ENCODE measurements around the gene TRIM58.

Gene TRIM58

GRCh38 chr1:247857069-247857984, at the start of gene TRIM58:
TRIM58 (plus strand) TSS chr1:247857187; CDS start chr1:247857247, 60 bp downstream.
- peak; percentile 43 for DNase-seq (ENCODE audit: low read depth)

GRCh38 chr1:247812637-247813036, 44.4 kb upstream of the TRIM58 start:
- DNase-seq (ENCODE audit: low read depth) = no peak

- DNase-seq (ENCODE audit: low read depth) = no peak
Measured at GRCh38 chr1:247822060-247822459, 34.9 kb upstream of the TRIM58 start.

- DNase-seq (ENCODE audit: low read depth) = no peak
Measured at GRCh38 chr1:247824023-247824422, 33.0 kb upstream of the TRIM58 start, which contains the start of gene OR14A16. OR14A16 (minus strand) TSS chr1:247824119; CDS start chr1:247815729, 8,390 bp downstream.

- no peak for DNase-seq (ENCODE audit: low read depth)
Measured at GRCh38 chr1:247825362-247825761, 31.6 kb upstream of the TRIM58 start.

- DNase-seq (ENCODE audit: low read depth) = no peak
Measured at GRCh38 chr1:247829656-247830055, 27.3 kb upstream of the TRIM58 start.

GRCh38 chr1:247833601-247834000, 23.4 kb upstream of the TRIM58 start:
- DNase-seq (ENCODE audit: low read depth) = no peak

- DNase-seq (ENCODE audit: low read depth) = no peak
Measured at GRCh38 chr1:247840818-247841217, 16.2 kb upstream of the TRIM58 start.

- no peak for DNase-seq (ENCODE audit: low read depth)
Measured at GRCh38 chr1:247841796-247842195, 15.2 kb upstream of the TRIM58 start, which contains the start of gene OR11L1. OR11L1 (minus strand) TSS chr1:247841896; CDS start chr1:247841896, 0 bp downstream.

- no peak for DNase-seq (ENCODE audit: low read depth)
Measured at GRCh38 chr1:247843411-247843810, 13.6 kb upstream of the TRIM58 start.

- no peak for DNase-seq (ENCODE audit: low read depth)
Measured at GRCh38 chr1:247845011-247845692, 11.8 kb upstream of the TRIM58 start.

- DNase-seq (ENCODE audit: low read depth) = no peak
Measured at GRCh38 chr1:247845693-247846017, 11.3 kb upstream of the TRIM58 start.

- no peak for DNase-seq (ENCODE audit: low read depth)
Measured at GRCh38 chr1:247848346-247848745, 8.6 kb upstream of the TRIM58 start.

- no peak for DNase-seq (ENCODE audit: low read depth)
Measured at GRCh38 chr1:247849616-247850015, 7.4 kb upstream of the TRIM58 start.

GRCh38 chr1:247854899-247855545, 2.0 kb upstream of the TRIM58 start:
- DNase-seq (ENCODE audit: low read depth) = no peak

GRCh38 chr1:247855911-247856310, 1.1 kb upstream of the TRIM58 start:
- DNase-seq (ENCODE audit: low read depth) = no peak

- no peak for DNase-seq (ENCODE audit: low read depth)
Measured at GRCh38 chr1:247857985-247858619, 1.1 kb downstream of the TRIM58 start.

- DNase-seq (ENCODE audit: low read depth) = no peak
Measured at GRCh38 chr1:247862756-247863155, 5.8 kb downstream of the TRIM58 start.

- DNase-seq (ENCODE audit: low read depth) = no peak
Measured at GRCh38 chr1:247864644-247865043, 7.7 kb downstream of the TRIM58 start.

- no peak for DNase-seq (ENCODE audit: low read depth)
Measured at GRCh38 chr1:247865416-247865815, 8.4 kb downstream of the TRIM58 start.

- no peak for DNase-seq (ENCODE audit: low read depth)
Measured at GRCh38 chr1:247883346-247883745, 26.4 kb downstream of the TRIM58 start.

GRCh38 chr1:247884797-247885413, 27.9 kb downstream of the TRIM58 start:
- DNase-seq (ENCODE audit: low read depth) = no peak
